Upper lobe of left lung (tissue), 4 donors: ENCODE results near the gene CEP95.

Source experiments
- CTCF ChIP-seq, 6 experiments: fragments of 450-650 bp in 4 of 6; fragments of 200-600 bp in 2 of 6; sonication (generic) in 2 of 6; IDR thresholded peaks; one replicate each; pipeline ENCODE4 v1.5.1; 2016 to 2019; ENCODE audit warnings: antibody characterized with exemption in 6 of 6
- POLR2A ChIP-seq, 4 donors: fragments of 450-650 bp; IDR thresholded peaks; one replicate each; pipeline ENCODE4 v1.5.1; 2016 to 2017; ENCODE audit warnings: antibody characterized with exemption in 4 of 4, mild to moderate bottlenecking in 2 of 4

- no peak for TF ChIP-seq POLR2A (IDR thresholded peaks at IDR 0.05)
- no peak for TF ChIP-seq CTCF (IDR thresholded peaks at IDR 0.05)
Measured at GRCh38 chr17:64480951-64481350, 25.8 kb upstream of the CEP95 start.
